GM12874 (cell line): ENCODE data around the gene FLT3.

ENCODE experiments used
- TF ChIP-seq, protein P1 (sequence below): IDR thresholded peaks from 2 replicates; pipeline ENCODE4 v1.5.1; 2011; ENCODE audit warnings: low read depth, mild to moderate bottlenecking, control low read depth, low read length, moderate library complexity; ENCODE audit not compliant: insufficient read depth

FLT3 gene

DNA sequence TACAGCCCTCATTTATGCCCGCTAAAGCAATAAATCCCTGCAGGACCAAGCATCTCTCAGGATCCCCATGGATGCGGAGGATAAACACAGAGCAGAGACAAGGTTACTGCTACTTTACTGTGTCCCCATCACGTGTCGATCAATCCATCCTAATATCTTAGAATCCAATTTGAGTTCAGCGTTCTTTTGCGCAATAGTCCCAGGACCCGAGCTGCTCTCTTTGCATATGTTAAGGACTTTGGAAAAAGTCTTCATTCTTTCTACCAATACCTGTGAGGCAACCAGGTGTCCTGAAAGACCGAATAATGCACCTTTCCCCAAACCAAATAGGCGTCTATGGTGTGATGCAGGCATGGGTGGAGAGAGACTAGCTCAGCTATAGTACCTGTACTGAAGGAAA, 73.9 kb downstream of the FLT3 start:
- TF ChIP-seq, protein P1, sequence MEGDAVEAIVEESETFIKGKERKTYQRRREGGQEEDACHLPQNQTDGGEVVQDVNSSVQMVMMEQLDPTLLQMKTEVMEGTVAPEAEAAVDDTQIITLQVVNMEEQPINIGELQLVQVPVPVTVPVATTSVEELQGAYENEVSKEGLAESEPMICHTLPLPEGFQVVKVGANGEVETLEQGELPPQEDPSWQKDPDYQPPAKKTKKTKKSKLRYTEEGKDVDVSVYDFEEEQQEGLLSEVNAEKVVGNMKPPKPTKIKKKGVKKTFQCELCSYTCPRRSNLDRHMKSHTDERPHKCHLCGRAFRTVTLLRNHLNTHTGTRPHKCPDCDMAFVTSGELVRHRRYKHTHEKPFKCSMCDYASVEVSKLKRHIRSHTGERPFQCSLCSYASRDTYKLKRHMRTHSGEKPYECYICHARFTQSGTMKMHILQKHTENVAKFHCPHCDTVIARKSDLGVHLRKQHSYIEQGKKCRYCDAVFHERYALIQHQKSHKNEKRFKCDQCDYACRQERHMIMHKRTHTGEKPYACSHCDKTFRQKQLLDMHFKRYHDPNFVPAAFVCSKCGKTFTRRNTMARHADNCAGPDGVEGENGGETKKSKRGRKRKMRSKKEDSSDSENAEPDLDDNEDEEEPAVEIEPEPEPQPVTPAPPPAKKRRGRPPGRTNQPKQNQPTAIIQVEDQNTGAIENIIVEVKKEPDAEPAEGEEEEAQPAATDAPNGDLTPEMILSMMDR: no peak

DNA sequence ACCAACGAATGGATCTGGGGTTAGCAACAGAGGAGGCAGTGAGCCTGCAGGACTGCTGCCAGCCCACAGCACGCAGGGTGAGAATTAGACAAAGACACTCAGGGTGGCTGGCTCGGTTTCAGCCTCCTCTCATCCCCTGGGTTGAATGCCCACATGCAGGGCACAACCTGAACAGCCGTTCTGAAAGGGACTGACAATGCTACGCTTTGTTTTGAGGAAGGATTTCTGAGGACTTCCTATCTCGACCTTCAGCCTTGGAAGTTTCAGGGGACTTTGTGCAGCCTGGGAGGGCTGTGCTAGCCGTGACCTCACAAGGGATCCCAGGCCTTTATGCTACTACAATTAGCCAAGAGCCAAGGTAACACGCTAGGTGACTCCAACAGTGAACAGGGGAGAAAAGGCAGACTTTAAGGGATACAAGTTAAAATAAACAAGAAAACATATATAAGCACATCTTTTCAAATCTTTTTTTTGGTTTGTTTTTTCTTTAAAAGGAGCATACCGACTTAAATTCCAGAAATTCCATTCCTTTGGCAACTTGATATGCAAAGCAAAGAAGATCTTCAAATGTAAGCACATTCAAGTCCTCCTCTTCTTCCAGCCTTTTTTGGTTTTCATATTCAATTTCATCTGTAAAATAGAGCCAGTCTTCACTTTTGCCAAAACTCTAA, 77.4 kb downstream of the FLT3 start:
- TF ChIP-seq, protein P1: no peak

DNA sequence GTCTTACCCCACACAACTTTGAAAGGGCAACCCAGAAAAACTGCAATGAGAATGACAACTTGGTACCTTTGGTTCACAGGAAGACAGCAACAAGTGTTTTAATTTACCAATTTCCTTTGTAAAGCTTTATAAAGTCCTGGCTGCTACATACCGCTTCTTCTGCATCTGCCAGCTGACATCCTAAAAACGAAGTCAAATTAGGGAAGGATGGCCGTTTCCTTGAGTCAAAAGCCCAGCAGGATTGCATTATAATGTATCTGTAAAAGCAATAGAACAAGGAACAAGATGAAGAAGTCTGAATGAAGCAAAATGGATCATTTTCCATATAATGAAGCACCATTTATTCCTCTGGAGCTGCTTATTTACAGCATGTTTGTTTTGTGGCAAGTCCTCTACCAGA, 86.1 kb downstream of the FLT3 start:
- TF ChIP-seq, protein P1: no peak

GRCh38 chr13:28013482-28013881, 86.9 kb downstream of the FLT3 start:
- TF ChIP-seq, protein P1: no peak

DNA sequence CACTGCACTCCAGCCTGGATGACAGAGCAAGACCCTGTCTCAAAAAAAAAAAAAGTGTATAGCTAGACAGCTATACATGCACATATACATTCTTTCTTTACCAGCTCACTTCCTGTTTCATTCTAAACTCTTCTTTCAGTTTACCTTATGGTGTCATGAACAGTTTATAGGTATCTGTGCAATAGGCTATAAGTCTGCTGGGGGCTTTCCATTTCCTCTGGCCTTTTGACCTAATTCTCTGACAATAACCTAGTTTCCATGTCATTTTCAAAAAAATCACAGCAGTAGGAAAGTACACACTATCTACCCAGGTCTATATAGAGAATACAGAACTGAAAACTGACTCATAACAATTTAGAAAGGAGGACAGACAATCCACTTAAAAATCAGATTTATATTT, 87.5 kb downstream of the FLT3 start:
- TF ChIP-seq, protein P1: no peak

GRCh38 chr13:28012383-28012782, 88.0 kb downstream of the FLT3 start:
- TF ChIP-seq, protein P1: no peak

DNA sequence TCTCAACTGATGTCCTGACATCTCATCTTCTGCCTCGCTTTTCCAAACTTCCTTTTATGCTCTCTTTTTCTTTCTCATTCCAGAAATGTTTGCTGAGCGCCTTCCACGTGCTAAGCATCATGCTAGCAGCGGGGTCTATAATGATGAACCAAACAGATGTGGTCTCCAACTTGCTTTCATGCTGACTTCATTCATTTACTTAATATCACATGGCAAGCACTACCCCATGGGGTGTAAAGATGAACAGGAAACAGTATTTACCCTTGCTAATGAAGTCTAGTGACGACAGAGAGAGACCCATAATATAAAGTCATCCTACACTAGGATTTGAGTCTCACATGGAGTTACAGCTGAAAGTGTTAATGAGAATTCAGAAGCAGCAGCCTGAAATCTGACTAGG, 90.3 kb downstream of the FLT3 start:
- TF ChIP-seq, protein P1: no peak
